Measurements from ENCODE around the gene PYGO2.
A peak's percentile ranks its signal among the peaks of the same experiment; 100 is the strongest.

PYGO2 gene

DNA sequence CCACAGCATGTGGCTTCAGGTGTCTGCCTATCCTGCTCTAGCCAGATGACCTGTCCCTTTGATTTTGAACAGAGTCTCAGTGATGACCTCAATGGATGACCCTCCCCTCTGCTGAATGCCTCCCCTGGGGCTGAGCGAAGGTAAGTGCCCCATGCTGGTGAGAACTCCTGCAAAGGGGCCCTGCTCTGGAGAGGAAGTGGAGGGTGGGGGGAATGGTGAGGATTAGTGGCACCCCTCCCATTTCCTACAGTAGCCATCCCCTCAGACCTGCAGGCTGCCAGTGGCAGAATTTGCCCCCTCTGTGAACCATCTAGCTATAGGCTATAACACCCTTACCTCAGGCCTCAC, 21.4 kb downstream of the PYGO2 start:
- ChIA-PET CTCF (interaction anchor here (1.2 to 1.6 kb wide), 4 partner anchors 11 to 59 kb away, joined by 3 to 5 read pairs (median 4); partner anchors contain the start of gene LENEP), POLR2A (interaction anchor here (0.6 kb wide), 1 partner anchor 300 kb away, joined by 3 read pairs; no protein-coding TSS in a partner anchor)
- DNase-seq: no peak
- H3K36me3 ChIP-seq (ENCODE audit: control insufficient read depth in 4 of 4, insufficient read depth in 4 of 4, low read length in 3 of 4): peaks cover 5 to 8% (median 5%) of the 10 kb centered on the region in 4 experiments
- no peaks in the 10 kb centered on the region for H3K27me3 ChIP-seq (replicated peaks in 2 of 5; ENCODE audit: control insufficient read depth in 4 of 5, insufficient read depth in 5 of 5, low read length in 4 of 5)
- H3K4me3 ChIP-seq (ENCODE audit: control insufficient read depth in 1 of 7, extremely low read depth in 1 of 7, insufficient read depth in 4 of 7, low read depth in 2 of 7, low read length in 6 of 7): peak overlapping the region in 2 of 7 experiments; percentile 13 to 37
- WGBS (ENCODE audit: insufficient coverage): no CpG with 5 or more reads among the region's 1 CpG
- no peaks in the 10 kb centered on the region for H3K9me3 ChIP-seq (ENCODE audit: control extremely low read depth in 1 of 5, control insufficient read depth in 4 of 5, insufficient read depth in 2 of 5, low read depth in 1 of 5, low read length in 4 of 5)
- no peak overlapping the region for H3K27ac ChIP-seq (ENCODE audit: insufficient read depth in 1 of 2, low read depth in 1 of 2, low read length in 2 of 2, poor library complexity in 1 of 2, severe bottlenecking in 2 of 2)
- peaks cover 20 to 96% (median 88%) of the 10 kb centered on the region in 4 experiments for H3K4me1 ChIP-seq (ENCODE audit: control extremely low read depth in 1 of 4, control insufficient read depth in 4 of 4, insufficient read depth in 4 of 4, low read length in 3 of 4)

GRCh38 chr1:154938604-154939399, 22.8 kb downstream of the PYGO2 start:
- peak overlapping the region in 1 of 2 experiments; percentile 47 for H3K27ac ChIP-seq (ENCODE audit: insufficient read depth in 1 of 2, low read depth in 1 of 2, low read length in 2 of 2, poor library complexity in 1 of 2, severe bottlenecking in 2 of 2)
- H3K27me3 ChIP-seq (replicated peaks in 2 of 5; ENCODE audit: control insufficient read depth in 4 of 5, insufficient read depth in 5 of 5, low read length in 4 of 5): no peaks in the 10 kb centered on the region
- H3K4me1 ChIP-seq (ENCODE audit: control extremely low read depth in 1 of 4, control insufficient read depth in 4 of 4, insufficient read depth in 4 of 4, low read length in 3 of 4): peaks cover 20 to 83% (median 75%) of the 10 kb centered on the region in 4 experiments
- POLR2A ChIA-PET: interaction anchor here (0.6 kb wide), 2 partner anchors 22 to 72 kb away, joined by 5 read pairs; no protein-coding TSS in a partner anchor
- H3K9me3 ChIP-seq (ENCODE audit: control extremely low read depth in 1 of 5, control insufficient read depth in 4 of 5, insufficient read depth in 2 of 5, low read depth in 1 of 5, low read length in 4 of 5): no peaks in the 10 kb centered on the region
- WGBS (ENCODE audit: insufficient coverage): 100% methylated on average over 6 of the region's 7 CpGs
- no peaks in the 10 kb centered on the region for H3K36me3 ChIP-seq (ENCODE audit: control insufficient read depth in 4 of 4, insufficient read depth in 4 of 4, low read length in 3 of 4)
- no peak overlapping the region for H3K4me3 ChIP-seq (ENCODE audit: control insufficient read depth in 1 of 7, extremely low read depth in 1 of 7, insufficient read depth in 4 of 7, low read depth in 2 of 7, low read length in 6 of 7)
- DNase-seq: no peak
- CTCF ChIA-PET: interaction anchor here (0.6 to 1.5 kb wide), 3 partner anchors 29 to 55 kb away, joined by 3 to 5 read pairs (median 3); partner anchors contain the start of gene LENEP

DNA sequence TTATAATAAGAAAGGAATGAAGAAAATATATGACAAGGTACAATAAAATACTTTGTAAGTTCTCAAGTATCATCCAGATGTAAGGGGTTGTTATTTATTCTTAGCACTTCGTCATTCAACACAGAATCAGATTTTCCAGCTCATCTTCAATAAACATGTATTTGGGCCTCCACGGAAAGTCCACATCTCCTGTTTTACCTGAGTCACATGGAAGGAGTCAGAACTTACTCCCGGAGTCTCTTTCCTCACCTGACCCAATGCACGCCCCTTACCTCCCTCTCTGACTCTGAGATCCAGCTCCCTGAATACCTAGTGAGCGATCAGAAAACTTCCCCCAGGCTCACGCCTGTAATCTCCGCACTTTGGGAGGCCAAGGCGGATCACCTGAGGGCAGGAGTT, 23.6 kb downstream of the PYGO2 start:
- no peaks in the 10 kb centered on the region for H3K27me3 ChIP-seq (replicated peaks in 2 of 5; ENCODE audit: control insufficient read depth in 4 of 5, insufficient read depth in 5 of 5, low read length in 4 of 5)
- 87% methylated on average over 4 of the region's 8 CpGs for WGBS (ENCODE audit: insufficient coverage)
- ChIA-PET POLR2A (interaction anchor here (2.4 kb wide), 1 partner anchor 54 kb away, joined by 7 read pairs; no protein-coding TSS in a partner anchor), CTCF (interaction anchor here (0.9 to 1.0 kb wide), 2 partner anchors 28 to 60 kb away, joined by 3 read pairs; no protein-coding TSS in a partner anchor)
- no peak for DNase-seq
- no peaks in the 10 kb centered on the region for H3K36me3 ChIP-seq (ENCODE audit: control insufficient read depth in 4 of 4, insufficient read depth in 4 of 4, low read length in 3 of 4)
- H3K27ac ChIP-seq (ENCODE audit: insufficient read depth in 1 of 2, low read depth in 1 of 2, low read length in 2 of 2, poor library complexity in 1 of 2, severe bottlenecking in 2 of 2): peak overlapping the region; percentile 99
- no peaks in the 10 kb centered on the region for H3K9me3 ChIP-seq (ENCODE audit: control extremely low read depth in 1 of 5, control insufficient read depth in 4 of 5, insufficient read depth in 2 of 5, low read depth in 1 of 5, low read length in 4 of 5)
- peaks cover 20 to 74% (median 67%) of the 10 kb centered on the region in 4 experiments for H3K4me1 ChIP-seq (ENCODE audit: control extremely low read depth in 1 of 4, control insufficient read depth in 4 of 4, insufficient read depth in 4 of 4, low read length in 3 of 4)
- peak overlapping the region in 6 of 7 experiments; percentile 58 to 86 (median 80) for H3K4me3 ChIP-seq (ENCODE audit: control insufficient read depth in 1 of 7, extremely low read depth in 1 of 7, insufficient read depth in 4 of 7, low read depth in 2 of 7, low read length in 6 of 7)

DNA sequence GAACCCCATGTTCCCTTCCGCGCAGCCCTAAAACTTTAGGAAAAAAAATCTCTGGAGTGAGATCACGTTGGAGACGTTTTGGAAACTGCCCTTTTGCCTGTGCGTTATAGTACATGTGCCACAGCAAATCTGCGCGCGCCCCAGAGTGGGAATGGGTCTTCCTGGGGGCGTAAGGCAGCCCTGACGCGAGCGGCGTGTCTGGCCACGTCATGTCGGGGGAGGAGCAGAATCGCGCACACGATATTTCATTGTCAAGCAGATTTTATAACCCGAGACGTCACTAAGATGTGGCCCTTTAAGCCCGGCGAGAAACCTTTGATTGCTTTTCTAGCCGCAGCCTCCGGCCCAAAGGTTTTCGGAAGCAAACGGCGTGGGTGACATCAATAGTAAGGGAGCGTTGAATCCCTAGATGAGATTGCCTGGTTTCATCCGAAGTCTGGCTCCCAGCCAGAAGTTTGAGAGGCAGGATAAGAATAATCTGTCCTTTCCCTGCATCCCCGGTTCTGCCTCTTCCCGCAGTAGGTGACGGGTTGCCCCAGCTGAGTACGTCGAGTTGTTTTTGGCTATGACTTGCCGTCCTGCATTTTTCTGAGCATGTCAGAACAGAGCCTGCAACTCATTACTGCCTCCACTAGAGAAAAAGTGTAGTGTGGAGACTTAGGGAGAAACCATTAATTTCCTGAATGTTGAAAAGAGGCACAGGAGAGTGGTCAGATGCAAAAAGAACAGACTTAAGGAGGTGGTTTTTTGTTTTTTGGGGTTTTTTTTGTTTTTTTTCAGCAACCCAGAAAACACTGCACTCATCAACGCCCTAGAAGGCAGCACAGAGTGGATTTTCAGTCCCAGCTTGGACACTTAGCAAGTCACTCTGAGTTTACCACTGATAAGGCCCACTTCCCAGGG, 24.2 kb downstream of the PYGO2 start:
- DNase-seq: peak; percentile 97 to 99 (median 99)
- Histone ChIP-seq H3K27me3 (replicated peaks in 2 of 5; ENCODE audit: control insufficient read depth in 4 of 5, insufficient read depth in 5 of 5, low read length in 4 of 5) (no peaks in the 10 kb centered on the region), H3K9me3 (ENCODE audit: control extremely low read depth in 1 of 5, control insufficient read depth in 4 of 5, insufficient read depth in 2 of 5, low read depth in 1 of 5, low read length in 4 of 5) (no peaks in the 10 kb centered on the region), H3K27ac (ENCODE audit: insufficient read depth in 1 of 2, low read depth in 1 of 2, low read length in 2 of 2, poor library complexity in 1 of 2, severe bottlenecking in 2 of 2) (peak overlapping the region; percentile 99), H3K4me1 (ENCODE audit: control extremely low read depth in 1 of 4, control insufficient read depth in 4 of 4, insufficient read depth in 4 of 4, low read length in 3 of 4) (peaks cover 19 to 68% (median 61%) of the 10 kb centered on the region in 4 experiments), H3K36me3 (ENCODE audit: control insufficient read depth in 4 of 4, insufficient read depth in 4 of 4, low read length in 3 of 4) (no peaks in the 10 kb centered on the region), H3K4me3 (ENCODE audit: control insufficient read depth in 1 of 7, extremely low read depth in 1 of 7, insufficient read depth in 4 of 7, low read depth in 2 of 7, low read length in 6 of 7) (peak overlapping the region; percentile 44 to 86 (median 80))
- 0% methylated on average over 26 of the region's 36 CpGs for WGBS (ENCODE audit: insufficient coverage)
- ChIA-PET CTCF (interaction anchor here (0.8 to 2.2 kb wide), 17 partner anchors 7 to 377 kb away, joined by 3 to 10 read pairs (median 4); partner anchors contain the start of gene FLAD1), POLR2A (interaction anchor here (0.6 to 2.4 kb wide), 5 partner anchors 12 to 331 kb away, joined by 3 to 7 read pairs (median 5); partner anchors contain the start of gene PBXIP1)

DNA sequence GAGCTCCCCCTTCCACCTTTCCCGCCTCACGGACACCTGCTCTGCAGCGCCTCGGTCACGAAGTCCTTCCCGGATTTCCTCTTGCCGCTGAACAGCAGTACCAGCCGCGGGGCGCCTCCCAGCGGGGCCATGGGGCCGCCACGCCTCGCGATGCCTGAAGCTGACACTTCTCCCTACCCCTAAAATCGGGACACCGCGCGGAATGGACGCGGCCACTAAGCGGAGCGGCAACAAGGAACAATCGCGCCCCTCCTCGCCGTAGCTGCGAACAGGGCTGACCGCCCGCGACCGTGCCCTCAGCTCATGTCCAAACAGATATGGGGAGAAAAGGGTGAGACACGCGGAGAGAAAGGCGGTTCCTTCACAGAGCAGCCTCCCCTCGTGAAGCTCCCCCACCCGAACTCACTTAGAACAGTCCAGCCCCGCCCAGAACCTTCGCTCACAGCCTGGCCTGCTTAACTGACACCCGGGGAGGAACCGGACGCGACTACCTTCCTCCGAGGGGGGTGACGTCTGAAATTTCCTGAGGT, 25.0 kb downstream of the PYGO2 start, which contains the start of gene PMVK:
PMVK (minus strand) TSS at position 165 of the 530 bp plus-strand sequence; CDS start at position 131, 34 bp downstream.
- ChIA-PET CTCF (interaction anchor here (0.6 to 2.2 kb wide), 18 partner anchors 8 to 456 kb away, joined by 3 to 10 read pairs (median 4); partner anchors contain the start of gene FLAD1), POLR2A (interaction anchor here (0.6 to 2.4 kb wide), 6 partner anchors 11 to 330 kb away, joined by 3 to 7 read pairs (median 4); partner anchors contain the start of genes PBXIP1 and PYGO2)
- H3K4me1 ChIP-seq (ENCODE audit: control extremely low read depth in 1 of 4, control insufficient read depth in 4 of 4, insufficient read depth in 4 of 4, low read length in 3 of 4): peaks cover 12 to 61% (median 54%) of the 10 kb centered on the region in 4 experiments
- DNase-seq: peak; percentile 97 to 99 (median 99)
- no peaks in the 10 kb centered on the region for H3K27me3 ChIP-seq (replicated peaks in 2 of 5; ENCODE audit: control insufficient read depth in 4 of 5, insufficient read depth in 5 of 5, low read length in 4 of 5)
- peak within 1 kb of the TSS; percentile 44 to 86 (median 80) for H3K4me3 ChIP-seq (ENCODE audit: control insufficient read depth in 1 of 7, extremely low read depth in 1 of 7, insufficient read depth in 4 of 7, low read depth in 2 of 7, low read length in 6 of 7)
- under 1% methylated on average over 28 of the region's 45 CpGs for WGBS (ENCODE audit: insufficient coverage)
- peak within 1 kb of the TSS; percentile 99 for H3K27ac ChIP-seq (ENCODE audit: insufficient read depth in 1 of 2, low read depth in 1 of 2, low read length in 2 of 2, poor library complexity in 1 of 2, severe bottlenecking in 2 of 2)
- H3K9me3 ChIP-seq (ENCODE audit: control extremely low read depth in 1 of 5, control insufficient read depth in 4 of 5, insufficient read depth in 2 of 5, low read depth in 1 of 5, low read length in 4 of 5): no peaks in the 10 kb centered on the region
- H3K36me3 ChIP-seq (ENCODE audit: control insufficient read depth in 4 of 4, insufficient read depth in 4 of 4, low read length in 3 of 4): peaks cover 0 to 5% (median 4%) of the 10 kb centered on the region in 4 experiments

Measured in common myeloid progenitor, CD34-positive (primary cell).